Neural cell (in vitro differentiated cells): ENCODE results near the gene SLC32A1. TPM values are rescaled to one million over a fixed set of nuclear protein-coding genes. Genes with fewer than 3 reads are reported as not detected.

ENCODE experiments used
- H2AFZ ChIP-seq: fragments of 200-600, 300-800 bp; sonication (generic), shearing (Covaris generic); 2 replicates; pipeline ENCODE4 v1.6.0; 2014; ENCODE audit warnings: low read depth, mild to moderate bottlenecking, antibody characterized with exemption, low read length, moderate library complexity
- H3F3A ChIP-seq: fragments of 200-600 bp; shearing (Covaris generic); 2 replicates; pipeline ENCODE4 v1.6.1; 2016; ENCODE audit warnings: mild to moderate bottlenecking, moderate library complexity, mixed read lengths, antibody characterized with exemption, low read length; ENCODE audit not compliant: insufficient read depth, poor library complexity, severe bottlenecking
- H3K27ac ChIP-seq: fragments of 200-600, 300-800 bp; sonication (generic), shearing (Covaris generic); 2 replicates; pipeline ENCODE4 v1.5.1; 2014; ENCODE audit warnings: mild to moderate bottlenecking, low read length, moderate library complexity
- H3K27me3 ChIP-seq: fragments of 300-800, 200-600 bp; sonication (generic), shearing (Covaris generic); 2 replicates; pipeline ENCODE4 v1.6.0; 2014; ENCODE audit warnings: mild to moderate bottlenecking, low read depth, low read length, moderate library complexity; ENCODE audit not compliant: insufficient read depth
- H3K36me3 ChIP-seq: fragments of 300-800, 200-600 bp; sonication (generic), shearing (Covaris generic); 2 replicates; pipeline ENCODE4 v1.5.1; 2014; ENCODE audit warnings: mild to moderate bottlenecking, antibody characterized with exemption, low read length, moderate library complexity; ENCODE audit not compliant: insufficient read depth
- H3K4me2 ChIP-seq: fragments of 300-800, 200-600 bp; sonication (generic), shearing (Covaris generic); 2 replicates; pipeline ENCODE4 v1.6.0; 2014; ENCODE audit warnings: mild to moderate bottlenecking, low read length
- H3K4me3 ChIP-seq: fragments of 300-800, 200-600 bp; sonication (generic), shearing (Covaris generic); 2 replicates; pipeline ENCODE4 v1.5.1; 2014; ENCODE audit warnings: mild to moderate bottlenecking, low read length, moderate library complexity
- H3K79me2 ChIP-seq: fragments of 200-600 bp; shearing (Covaris generic); replicated peaks from 2 replicates; pipeline ENCODE4 v1.6.0; 2014; ENCODE audit warnings: mild to moderate bottlenecking, low read length, moderate library complexity; ENCODE audit not compliant: insufficient read depth
- H3K9ac ChIP-seq: fragments of 300-800, 200-600 bp; sonication (generic), shearing (Covaris generic); 2 replicates; pipeline ENCODE4 v1.6.1; 2016; ENCODE audit warnings: mild to moderate bottlenecking, low read length, mixed read lengths
- H3K9me2 ChIP-seq: fragments of 200-600 bp; shearing (Covaris generic); 2 replicates; pipeline ENCODE4 v1.6.1; 2016; ENCODE audit warnings: mild to moderate bottlenecking, low read length, mixed read lengths; ENCODE audit not compliant: insufficient read depth
- H3K9me3 ChIP-seq: fragments of 200-600, 300-800 bp; sonication (generic), shearing (Covaris generic); 2 replicates; pipeline ENCODE4 v1.6.1; 2016; ENCODE audit warnings: mild to moderate bottlenecking, mixed run types, low read length, moderate library complexity, mixed read lengths
- H4K20me1 ChIP-seq: fragments of 200-600 bp; shearing (Covaris generic); 2 replicates; pipeline ENCODE4 v1.6.1; 2016; ENCODE audit warnings: mild to moderate bottlenecking, mixed run types; ENCODE audit not compliant: insufficient read depth
- RAD21 ChIP-seq: fragments of 450-650 bp; conservative IDR thresholded peaks from 2 replicates; pipeline ENCODE4 v1.6.1; 2014; ENCODE audit warnings: antibody characterized with exemption, mild to moderate bottlenecking, moderate library complexity
- SMC3 ChIP-seq: fragments of 450-650 bp; conservative IDR thresholded peaks from 2 replicates; pipeline ENCODE4 v1.6.1; 2014; ENCODE audit warnings: antibody characterized with exemption, mild to moderate bottlenecking, moderate library complexity; ENCODE audit not compliant: poor library complexity
- TAF1 ChIP-seq: IDR thresholded peaks from 2 replicates; pipeline ENCODE4 v1.6.1; 2012; ENCODE audit warnings: low read depth
- polyA plus RNA-seq: library from polyadenylated mRNA; depleted of rRNA; stranded (reverse); fragments of >200 nt; gene quantifications from 2 replicates; pipeline ENCODE4 v1.2.3, GENCODE V29; 2014
- small RNA-seq, 3 experiments: library from RNA; depleted of rRNA; stranded (forward); fragments of <200 nt; gene quantifications; one replicate each; pipeline ENCODE3, GENCODE V24; 2012
- TF ChIP-seq, protein P1 (sequence below): IDR thresholded peaks from 2 replicates; pipeline ENCODE4 v1.6.1; 2012; ENCODE audit warnings: borderline replicate concordance
- TF ChIP-seq, protein P2 (sequence below): fragments of 450-650 bp; IDR thresholded peaks from 2 replicates; pipeline ENCODE4 v1.5.1; 2014; ENCODE audit warnings: antibody characterized with exemption, mild to moderate bottlenecking, moderate library complexity; ENCODE audit not compliant: poor library complexity, severe bottlenecking

The SLC32A1 gene
- polyA plus RNA-seq, 1 donor from 2014 or later: 36.2 TPM

DNA sequence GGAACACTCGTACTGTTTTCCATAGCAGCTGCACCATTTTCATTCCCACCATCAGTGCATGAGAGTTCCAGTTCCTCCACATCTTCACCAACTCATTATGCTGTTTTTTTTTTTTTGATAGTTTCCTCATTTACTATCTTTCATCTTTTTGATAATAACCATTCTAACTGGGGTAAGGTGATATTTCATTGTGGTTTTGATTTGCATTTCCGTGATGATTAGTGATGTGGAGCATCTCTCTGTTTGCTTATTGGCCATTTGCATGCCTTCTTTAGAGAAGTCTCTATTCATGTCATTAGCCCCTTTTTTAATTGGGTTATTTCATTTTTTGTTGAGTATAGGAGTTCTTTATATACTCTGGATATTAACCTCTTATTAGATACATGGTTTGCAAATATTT, 49.9 kb downstream of the SLC32A1 start:
- Histone ChIP-seq H3K9me2 (no peaks in the 10 kb centered on the region), H3K27ac (no peak overlapping the region), H2AFZ (no peak overlapping the region), H3F3A (no peaks in the 10 kb centered on the region), H3K4me2 (no peak overlapping the region), H3K4me3 (no peak overlapping the region), H3K79me2 (no peaks in the 10 kb centered on the region), H3K36me3 (peaks cover 7% of the 10 kb centered on the region), H3K9ac (no peak overlapping the region), H3K9me3 (no peaks in the 10 kb centered on the region), H3K27me3 (no peaks in the 10 kb centered on the region), H4K20me1 (no peaks in the 10 kb centered on the region)
- TF ChIP-seq SMC3: no peak

DNA sequence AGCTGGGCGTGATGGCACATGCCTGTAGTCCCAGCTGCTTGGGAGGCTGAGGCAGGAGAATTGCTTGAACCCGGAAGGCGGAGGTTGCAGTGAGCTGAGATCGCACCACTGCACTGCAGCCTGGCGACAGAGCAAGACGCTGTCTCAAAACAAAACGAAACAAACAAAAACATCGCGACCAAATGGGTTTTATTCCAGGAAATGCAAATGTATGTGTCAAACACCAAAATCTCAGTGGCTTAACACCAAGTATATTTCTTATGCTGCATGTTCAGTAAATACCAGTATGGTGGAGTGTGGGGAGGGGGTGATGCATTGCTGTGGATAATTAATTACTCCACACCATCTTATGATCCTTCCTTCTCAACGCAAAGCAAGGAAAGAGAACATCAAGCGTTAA, 52.1 kb downstream of the SLC32A1 start:
- Histone ChIP-seq H3K4me2 (no peak overlapping the region), H4K20me1 (no peaks in the 10 kb centered on the region), H2AFZ (no peak overlapping the region), H3K27me3 (no peaks in the 10 kb centered on the region), H3K9me2 (no peaks in the 10 kb centered on the region), H3K4me3 (no peak overlapping the region), H3K9me3 (no peaks in the 10 kb centered on the region), H3K27ac (no peak overlapping the region), H3F3A (no peaks in the 10 kb centered on the region), H3K36me3 (peaks cover 7% of the 10 kb centered on the region), H3K79me2 (no peaks in the 10 kb centered on the region), H3K9ac (no peak overlapping the region)
- no peak for TF ChIP-seq TAF1
- no peak for TF ChIP-seq RAD21
- TF ChIP-seq, protein P1, sequence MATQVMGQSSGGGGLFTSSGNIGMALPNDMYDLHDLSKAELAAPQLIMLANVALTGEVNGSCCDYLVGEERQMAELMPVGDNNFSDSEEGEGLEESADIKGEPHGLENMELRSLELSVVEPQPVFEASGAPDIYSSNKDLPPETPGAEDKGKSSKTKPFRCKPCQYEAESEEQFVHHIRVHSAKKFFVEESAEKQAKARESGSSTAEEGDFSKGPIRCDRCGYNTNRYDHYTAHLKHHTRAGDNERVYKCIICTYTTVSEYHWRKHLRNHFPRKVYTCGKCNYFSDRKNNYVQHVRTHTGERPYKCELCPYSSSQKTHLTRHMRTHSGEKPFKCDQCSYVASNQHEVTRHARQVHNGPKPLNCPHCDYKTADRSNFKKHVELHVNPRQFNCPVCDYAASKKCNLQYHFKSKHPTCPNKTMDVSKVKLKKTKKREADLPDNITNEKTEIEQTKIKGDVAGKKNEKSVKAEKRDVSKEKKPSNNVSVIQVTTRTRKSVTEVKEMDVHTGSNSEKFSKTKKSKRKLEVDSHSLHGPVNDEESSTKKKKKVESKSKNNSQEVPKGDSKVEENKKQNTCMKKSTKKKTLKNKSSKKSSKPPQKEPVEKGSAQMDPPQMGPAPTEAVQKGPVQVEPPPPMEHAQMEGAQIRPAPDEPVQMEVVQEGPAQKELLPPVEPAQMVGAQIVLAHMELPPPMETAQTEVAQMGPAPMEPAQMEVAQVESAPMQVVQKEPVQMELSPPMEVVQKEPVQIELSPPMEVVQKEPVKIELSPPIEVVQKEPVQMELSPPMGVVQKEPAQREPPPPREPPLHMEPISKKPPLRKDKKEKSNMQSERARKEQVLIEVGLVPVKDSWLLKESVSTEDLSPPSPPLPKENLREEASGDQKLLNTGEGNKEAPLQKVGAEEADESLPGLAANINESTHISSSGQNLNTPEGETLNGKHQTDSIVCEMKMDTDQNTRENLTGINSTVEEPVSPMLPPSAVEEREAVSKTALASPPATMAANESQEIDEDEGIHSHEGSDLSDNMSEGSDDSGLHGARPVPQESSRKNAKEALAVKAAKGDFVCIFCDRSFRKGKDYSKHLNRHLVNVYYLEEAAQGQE: no peak
- TF ChIP-seq, protein P2, sequence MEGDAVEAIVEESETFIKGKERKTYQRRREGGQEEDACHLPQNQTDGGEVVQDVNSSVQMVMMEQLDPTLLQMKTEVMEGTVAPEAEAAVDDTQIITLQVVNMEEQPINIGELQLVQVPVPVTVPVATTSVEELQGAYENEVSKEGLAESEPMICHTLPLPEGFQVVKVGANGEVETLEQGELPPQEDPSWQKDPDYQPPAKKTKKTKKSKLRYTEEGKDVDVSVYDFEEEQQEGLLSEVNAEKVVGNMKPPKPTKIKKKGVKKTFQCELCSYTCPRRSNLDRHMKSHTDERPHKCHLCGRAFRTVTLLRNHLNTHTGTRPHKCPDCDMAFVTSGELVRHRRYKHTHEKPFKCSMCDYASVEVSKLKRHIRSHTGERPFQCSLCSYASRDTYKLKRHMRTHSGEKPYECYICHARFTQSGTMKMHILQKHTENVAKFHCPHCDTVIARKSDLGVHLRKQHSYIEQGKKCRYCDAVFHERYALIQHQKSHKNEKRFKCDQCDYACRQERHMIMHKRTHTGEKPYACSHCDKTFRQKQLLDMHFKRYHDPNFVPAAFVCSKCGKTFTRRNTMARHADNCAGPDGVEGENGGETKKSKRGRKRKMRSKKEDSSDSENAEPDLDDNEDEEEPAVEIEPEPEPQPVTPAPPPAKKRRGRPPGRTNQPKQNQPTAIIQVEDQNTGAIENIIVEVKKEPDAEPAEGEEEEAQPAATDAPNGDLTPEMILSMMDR: no peak
- TF ChIP-seq SMC3: no peak

Small RNAs within 50 kb of the gene (small RNA-seq; reads per million reads assigned to genes)
- 0 reads per million in 3 experiments for gene RF00017

Other genes starting within 250 kb of the SLC32A1 start
- not detected in 2 replicates for gene ADIG, start 143.3 kb upstream of the SLC32A1 start, polyA plus RNA-seq
- 0.61 TPM in 1 of 2 replicates, not detected in the other for gene ARHGAP40, start 122.7 kb upstream of the SLC32A1 start, polyA plus RNA-seq
- 23.3 and 24.5 TPM in 2 replicates for gene ACTR5, start 24.0 kb downstream of the SLC32A1 start, polyA plus RNA-seq
- 1.9 and 2.2 TPM in 2 replicates for gene PPP1R16B, start 81.2 kb downstream of the SLC32A1 start, polyA plus RNA-seq
- 0.48 and 2.4 TPM in 2 replicates for gene FAM83D, start 201.9 kb downstream of the SLC32A1 start, polyA plus RNA-seq
- gene DHX35, start 237.9 kb downstream of the SLC32A1 start, polyA plus RNA-seq: 21.3 and 24.9 TPM in 2 replicates